ENCODE measurements around the gene CAB39.

Gene CAB39

DNA sequence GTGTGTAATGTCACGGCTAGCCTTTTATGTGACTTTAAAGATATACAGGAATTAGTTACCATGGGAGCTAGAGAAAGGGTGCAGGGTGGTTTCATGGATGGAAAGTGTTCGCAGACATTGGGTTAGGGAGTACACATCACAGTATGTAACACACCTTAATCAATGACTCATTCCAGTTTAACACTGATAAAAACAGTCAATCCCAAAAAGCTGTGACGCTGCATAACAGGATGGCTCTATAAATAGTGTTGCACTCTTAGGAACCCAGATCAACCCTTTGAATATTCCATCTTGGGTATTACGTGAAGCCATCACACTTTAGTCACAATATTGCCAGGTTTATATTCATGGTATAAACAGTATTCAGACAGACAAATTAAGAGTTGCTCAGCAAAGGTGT is 33.6 kb downstream of the CAB39 start:
- DNase-seq (ENCODE audit: low read depth) = no peak
- TF ChIP-seq CTCF (IDR thresholded peaks at IDR 0.05; ENCODE audit: low read length, missing control alignments) = no peak

GRCh38 chr2:230748087-230748486 is 35.4 kb downstream of the CAB39 start:
- TF ChIP-seq CTCF (IDR thresholded peaks at IDR 0.05; ENCODE audit: low read length, missing control alignments) = no peak
- peak; percentile 44 for DNase-seq (ENCODE audit: low read depth)
- H3K4me3 ChIP-seq (replicated peaks; ENCODE audit: low read depth, low read length) = no peak overlapping the region

More for the DNA sequence above, 33.6 kb downstream of the CAB39 start:
- H3K4me3 ChIP-seq (replicated peaks; ENCODE audit: low read depth, low read length) = no peak overlapping the region

GRCh38 chr2:230749111-230749510 is 36.5 kb downstream of the CAB39 start:
- no peak for TF ChIP-seq CTCF (IDR thresholded peaks at IDR 0.05; ENCODE audit: low read length, missing control alignments)
- peak; percentile 52 for DNase-seq (ENCODE audit: low read depth)
- H3K4me3 ChIP-seq (replicated peaks; ENCODE audit: low read depth, low read length) = no peak overlapping the region

DNA sequence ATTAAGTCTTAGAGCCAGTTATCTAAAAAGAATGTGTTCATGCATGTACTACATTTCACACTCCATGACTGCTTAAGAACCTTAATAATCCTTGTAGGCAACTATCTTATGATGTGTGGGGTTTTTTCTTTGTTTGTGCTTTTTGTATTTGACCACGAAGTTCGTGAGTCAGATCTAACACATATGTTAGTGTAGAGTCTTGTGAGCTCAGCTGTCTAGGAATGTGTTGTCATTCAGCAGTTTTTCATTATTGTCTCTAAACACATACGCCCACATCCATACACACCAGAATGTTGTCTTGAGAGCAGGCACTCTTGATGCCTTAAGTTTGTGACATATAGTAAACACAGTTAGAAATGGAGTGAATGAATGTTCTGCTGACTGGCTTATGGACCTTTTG is 38.4 kb downstream of the CAB39 start:
- DNase-seq (ENCODE audit: low read depth) = peak; percentile 76
- no peak for TF ChIP-seq CTCF (IDR thresholded peaks at IDR 0.05; ENCODE audit: low read length, missing control alignments)
- no peak overlapping the region for H3K4me3 ChIP-seq (replicated peaks; ENCODE audit: low read depth, low read length)

GRCh38 chr2:230754200-230754599 is 41.6 kb downstream of the CAB39 start:
- H3K4me3 ChIP-seq (replicated peaks; ENCODE audit: low read depth, low read length) = no peak overlapping the region
- TF ChIP-seq CTCF (IDR thresholded peaks at IDR 0.05; ENCODE audit: low read length, missing control alignments) = no peak
- DNase-seq (ENCODE audit: low read depth) = no peak

GRCh38 chr2:230757476-230757875 is 44.8 kb downstream of the CAB39 start:
- TF ChIP-seq CTCF (IDR thresholded peaks at IDR 0.05; ENCODE audit: low read length, missing control alignments) = no peak
- H3K4me3 ChIP-seq (replicated peaks; ENCODE audit: low read depth, low read length) = no peak overlapping the region
- peak; percentile 88 for DNase-seq (ENCODE audit: low read depth)

Measured in fibroblast of pulmonary artery (primary cell).